ENCODE data around the gene FOXP1.

GRCh38 chr3:71525391-71525790 lies 58.1 kb downstream of the FOXP1 start:
- no peak for TF ChIP-seq CTCF (IDR thresholded peaks at IDR 0.05; ENCODE audit: low read depth, low read length)
- no peak for TF ChIP-seq EZH2phosphoT487 (IDR thresholded peaks at IDR 0.05; ENCODE audit: low read depth)

All from OCI-LY3 (cell line).